ENCODE measurements around the gene LHX4.

LHX4 gene

GRCh38 chr1:180252638-180253536 is 22.8 kb downstream of the LHX4 start:
- TF ChIP-seq JUND (IDR thresholded peaks at IDR 0.05; ENCODE audit: low read depth): no peak
- peak; percentile 64 to 76 for DNase-seq (ENCODE audit: low read depth in 1 of 2, low spot score in 1 of 2)
- in situ Hi-C loops (cut with HindIII; ENCODE audit: low pct_unique_long_range_greater_than_20kb, low sequenced_read_pairs): no loop called here

DNA sequence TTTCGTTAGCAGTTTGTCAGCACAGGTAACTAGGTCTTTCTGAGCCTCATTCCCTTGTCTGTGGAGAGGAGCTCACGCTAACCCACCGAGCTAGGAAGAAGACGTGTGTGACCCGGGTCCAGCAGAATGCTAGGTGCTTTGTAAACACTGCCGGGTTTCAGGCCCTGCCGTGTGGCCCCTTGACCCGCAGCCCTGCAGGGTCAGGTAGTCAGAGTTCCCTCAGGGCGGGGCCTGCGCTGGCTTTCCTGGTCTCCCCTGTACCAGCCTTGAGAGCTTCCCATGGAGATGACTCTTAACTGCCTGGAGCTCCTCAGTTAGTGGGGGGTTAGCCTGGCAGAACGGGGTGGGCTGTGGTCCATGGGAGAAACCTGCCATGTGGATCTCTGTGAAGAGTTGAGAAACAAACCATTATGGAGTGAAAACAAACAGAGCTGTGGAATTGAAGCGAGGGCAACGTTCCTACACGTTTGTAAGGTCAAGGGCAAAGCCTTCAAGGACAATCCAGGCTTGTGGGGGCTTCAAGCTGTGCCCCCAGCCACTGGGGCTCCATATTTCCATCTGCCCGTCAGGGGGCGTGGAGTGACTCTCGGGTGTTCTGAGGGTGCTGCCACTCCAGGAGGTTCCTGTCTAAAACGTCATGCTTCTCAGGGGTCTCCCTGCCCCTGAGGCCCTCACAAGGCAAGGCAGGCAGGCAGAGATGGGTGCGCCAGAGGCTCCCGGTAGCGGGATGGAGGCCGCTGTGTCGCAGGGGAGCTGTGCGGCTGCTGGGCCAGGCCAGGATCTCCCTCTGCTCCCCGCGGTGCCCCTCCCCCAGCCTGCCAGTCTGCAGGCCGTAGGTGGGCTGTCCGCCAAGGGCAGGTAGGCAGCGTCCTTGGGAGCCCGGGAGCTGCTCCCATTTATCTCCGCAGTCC is 23.8 kb downstream of the LHX4 start:
- no peak for TF ChIP-seq JUND (IDR thresholded peaks at IDR 0.05; ENCODE audit: low read depth)
- in situ Hi-C loops (cut with HindIII; ENCODE audit: low pct_unique_long_range_greater_than_20kb, low sequenced_read_pairs): no loop called here
- no peak for DNase-seq (ENCODE audit: low read depth in 1 of 2, low spot score in 1 of 2)

DNA sequence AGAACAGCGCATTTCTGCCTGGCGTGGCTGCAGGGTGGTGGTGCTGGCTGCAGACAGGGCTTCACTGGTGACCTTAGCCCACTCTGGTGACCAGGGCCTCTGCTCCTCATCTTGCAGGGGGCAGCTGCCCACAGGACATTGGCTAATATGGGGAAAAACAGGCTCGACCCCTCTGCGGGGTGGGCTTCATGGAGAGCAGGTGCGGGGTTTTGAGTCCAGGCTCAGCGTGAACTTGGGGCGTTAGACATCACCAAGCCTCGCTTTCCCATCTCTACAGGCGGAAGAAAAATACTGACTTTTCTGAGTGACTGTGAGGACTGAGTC is 24.4 kb downstream of the LHX4 start:
- DNase-seq (ENCODE audit: low read depth in 1 of 2, low spot score in 1 of 2): no peak

DNA sequence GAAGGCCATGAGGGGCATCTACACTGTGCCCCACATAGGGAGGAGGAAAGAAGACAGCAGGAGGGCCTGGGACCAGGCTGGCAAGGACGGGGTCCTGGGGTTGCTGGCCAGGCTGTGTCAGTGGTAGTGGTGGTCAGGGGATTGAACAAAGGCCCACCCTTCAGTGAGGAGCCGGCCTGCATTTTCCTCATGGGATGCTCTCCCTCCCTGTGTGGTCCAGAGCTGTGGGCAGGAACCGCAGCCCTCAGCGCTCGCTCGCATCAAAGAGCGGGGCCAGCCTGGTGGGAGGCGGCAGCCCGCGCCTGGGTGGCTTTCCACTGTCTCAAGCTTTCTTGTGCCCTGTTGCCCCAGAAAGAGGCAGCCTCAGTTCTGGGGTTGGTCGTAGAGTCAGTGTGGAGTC is 24.8 kb downstream of the LHX4 start:
- DNase-seq (ENCODE audit: low read depth in 1 of 2, low spot score in 1 of 2): no peak
- TF ChIP-seq JUND (IDR thresholded peaks at IDR 0.05; ENCODE audit: low read depth): no peak
- in situ Hi-C loops (cut with HindIII; ENCODE audit: low pct_unique_long_range_greater_than_20kb, low sequenced_read_pairs): no loop called here

More for the DNA sequence above, 24.4 kb downstream of the LHX4 start:
- TF ChIP-seq JUND (IDR thresholded peaks at IDR 0.05; ENCODE audit: low read depth): no peak
- in situ Hi-C loops (cut with HindIII; ENCODE audit: low pct_unique_long_range_greater_than_20kb, low sequenced_read_pairs): no loop called here

DNA sequence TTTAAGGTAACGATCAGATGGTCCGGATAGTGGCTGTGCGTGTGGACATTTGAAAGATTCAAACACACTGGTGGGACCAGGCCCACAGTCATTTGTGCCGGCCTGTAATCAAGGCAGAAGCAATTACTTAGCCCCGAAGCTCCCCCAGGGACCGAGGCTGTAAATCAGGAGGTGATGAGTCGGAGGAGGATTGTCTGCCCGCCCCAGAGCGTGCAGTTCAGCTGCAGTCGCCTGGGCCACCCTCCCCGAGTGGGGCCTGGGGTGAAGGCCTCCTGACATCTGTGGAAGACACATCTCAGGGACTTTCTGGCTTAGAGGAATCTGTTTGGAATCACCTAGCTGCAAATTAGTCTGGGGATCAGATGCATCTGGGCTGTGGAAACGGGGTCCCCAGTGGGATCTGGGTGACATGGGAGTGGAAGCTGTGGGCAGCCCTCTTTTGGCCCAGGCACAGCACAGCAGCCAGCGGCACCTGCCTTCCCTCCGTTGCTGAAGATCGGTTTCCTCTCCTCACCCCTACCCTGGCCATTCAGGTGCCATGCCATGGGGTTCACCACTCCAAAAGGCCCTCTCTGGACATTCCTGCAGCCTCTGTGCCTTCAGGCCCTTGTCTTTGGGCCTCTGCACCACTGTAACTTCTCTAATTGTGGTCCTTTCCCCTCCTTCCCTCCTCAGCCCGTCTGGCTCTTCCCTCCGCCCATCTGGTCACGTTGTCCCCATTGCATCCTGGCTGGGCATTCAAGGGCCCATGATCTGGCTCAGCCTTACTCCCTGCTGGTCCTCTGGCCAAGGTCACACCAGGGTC is 25.7 kb downstream of the LHX4 start:
- no peak for DNase-seq (ENCODE audit: low read depth in 1 of 2, low spot score in 1 of 2)
- TF ChIP-seq JUND (IDR thresholded peaks at IDR 0.05; ENCODE audit: low read depth): no peak
- in situ Hi-C loops (cut with HindIII; ENCODE audit: low pct_unique_long_range_greater_than_20kb, low sequenced_read_pairs): no loop called here

GRCh38 chr1:180256341-180257027 is 26.4 kb downstream of the LHX4 start:
- in situ Hi-C loops (cut with HindIII; ENCODE audit: low pct_unique_long_range_greater_than_20kb, low sequenced_read_pairs): no loop called here
- TF ChIP-seq JUND (IDR thresholded peaks at IDR 0.05; ENCODE audit: low read depth): no peak
- no peak for DNase-seq (ENCODE audit: low read depth in 1 of 2, low spot score in 1 of 2)

- no peak for TF ChIP-seq JUND (IDR thresholded peaks at IDR 0.05; ENCODE audit: low read depth)
- no peak for DNase-seq (ENCODE audit: low read depth in 1 of 2, low spot score in 1 of 2)
- in situ Hi-C loops (cut with HindIII; ENCODE audit: low pct_unique_long_range_greater_than_20kb, low sequenced_read_pairs): no loop called here
Measured at GRCh38 chr1:180257028-180257386, 26.9 kb downstream of the LHX4 start.

- TF ChIP-seq JUND (IDR thresholded peaks at IDR 0.05; ENCODE audit: low read depth): no peak
- in situ Hi-C loops (cut with HindIII; ENCODE audit: low pct_unique_long_range_greater_than_20kb, low sequenced_read_pairs): no loop called here
- DNase-seq (ENCODE audit: low read depth in 1 of 2, low spot score in 1 of 2): no peak
Measured at GRCh38 chr1:180257486-180257885, 27.4 kb downstream of the LHX4 start.

GRCh38 chr1:180258290-180258689 is 28.2 kb downstream of the LHX4 start:
- in situ Hi-C loops (cut with HindIII; ENCODE audit: low pct_unique_long_range_greater_than_20kb, low sequenced_read_pairs): no loop called here
- no peak for TF ChIP-seq JUND (IDR thresholded peaks at IDR 0.05; ENCODE audit: low read depth)
- DNase-seq (ENCODE audit: low read depth in 1 of 2, low spot score in 1 of 2): no peak

- DNase-seq (ENCODE audit: low read depth in 1 of 2, low spot score in 1 of 2): no peak
- TF ChIP-seq JUND (IDR thresholded peaks at IDR 0.05; ENCODE audit: low read depth): no peak
- in situ Hi-C loops (cut with HindIII; ENCODE audit: low pct_unique_long_range_greater_than_20kb, low sequenced_read_pairs): no loop called here
Measured at GRCh38 chr1:180258935-180259334, 28.9 kb downstream of the LHX4 start.

DNA sequence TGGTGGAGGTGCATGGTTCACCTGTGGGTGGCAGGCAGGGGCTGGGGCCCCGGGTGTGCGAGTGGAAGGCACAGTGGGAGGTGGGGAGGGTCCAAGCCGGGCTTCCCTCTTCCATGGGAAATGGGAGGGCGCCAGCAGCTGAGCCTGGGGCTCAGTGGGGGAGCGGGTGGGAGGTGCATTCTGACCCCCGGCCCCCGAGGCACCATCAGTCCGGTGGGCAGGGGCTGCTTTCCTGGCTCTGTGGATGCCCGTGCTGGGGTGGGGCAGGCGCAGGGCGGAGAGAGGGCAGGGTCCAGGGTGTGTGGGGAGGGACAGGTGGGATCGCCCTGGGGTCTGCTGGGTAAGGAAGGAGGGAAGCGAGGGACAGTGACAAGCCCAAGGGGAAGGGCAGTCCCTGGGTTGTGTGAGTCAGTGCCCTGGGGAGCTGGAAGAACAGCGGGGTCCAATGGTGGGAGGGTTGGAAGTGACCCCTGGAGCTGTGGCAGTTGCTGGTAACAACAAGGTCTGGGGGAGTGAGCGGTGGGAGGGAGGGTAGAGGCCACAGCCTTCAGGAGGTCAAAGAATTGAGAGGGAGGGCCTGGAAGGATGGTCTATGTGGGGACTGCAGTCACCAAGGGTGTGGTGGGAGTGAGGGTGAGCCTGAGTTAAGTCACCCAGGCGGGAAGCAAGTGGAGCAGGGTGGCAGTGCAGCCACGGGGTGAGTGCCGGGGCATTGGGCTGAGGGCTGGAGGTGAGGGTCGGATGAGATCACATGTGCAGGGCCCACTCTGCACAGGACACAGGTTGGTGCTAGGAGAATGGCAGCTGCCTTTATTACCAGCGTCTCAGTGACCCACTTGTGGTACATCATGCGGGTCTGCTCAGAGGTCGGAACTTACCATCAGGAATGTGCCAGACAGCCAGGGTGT is 29.6 kb downstream of the LHX4 start:
- in situ Hi-C loops (cut with HindIII; ENCODE audit: low pct_unique_long_range_greater_than_20kb, low sequenced_read_pairs): no loop called here
- DNase-seq (ENCODE audit: low read depth in 1 of 2, low spot score in 1 of 2): no peak
- no peak for TF ChIP-seq JUND (IDR thresholded peaks at IDR 0.05; ENCODE audit: low read depth)
